Stimulated activated CD4-positive, alpha-beta T cell treated with anti-CD3 and anti-CD28 coated beads, Interleukin-2, amount 100 ng/mL, for 48 hours (primary cell): ENCODE data around the gene MAPKAP1.
A peak's percentile ranks its signal among the peaks of the same experiment; 100 is the strongest.

Experiments
- DNase-seq, 2 donors: peaks; one replicate each; pipeline ENCODE4 v3.0.0-alpha.2; 2020

The MAPKAP1 gene

DNA sequence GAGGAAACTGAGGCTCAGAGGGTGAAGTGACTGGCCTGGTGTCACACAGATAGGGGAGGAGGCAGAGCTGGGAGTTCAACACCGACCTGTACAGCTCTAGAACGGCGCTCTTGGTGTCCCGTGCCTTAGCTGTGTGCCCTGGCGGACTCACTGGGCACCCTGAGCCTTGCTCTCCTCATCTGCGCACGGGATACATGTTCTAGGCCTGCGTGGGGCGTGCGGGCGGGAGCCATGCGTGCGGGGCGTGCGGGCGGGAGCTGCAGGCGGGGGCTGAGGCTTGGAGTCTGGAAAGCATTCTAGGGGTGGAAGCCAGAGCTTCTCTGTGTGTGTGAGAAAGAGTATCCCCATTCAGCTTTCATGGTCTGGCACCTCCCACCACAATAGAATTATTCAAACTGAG lies 280.1 kb downstream of the MAPKAP1 start:
- no peak for DNase-seq

DNA sequence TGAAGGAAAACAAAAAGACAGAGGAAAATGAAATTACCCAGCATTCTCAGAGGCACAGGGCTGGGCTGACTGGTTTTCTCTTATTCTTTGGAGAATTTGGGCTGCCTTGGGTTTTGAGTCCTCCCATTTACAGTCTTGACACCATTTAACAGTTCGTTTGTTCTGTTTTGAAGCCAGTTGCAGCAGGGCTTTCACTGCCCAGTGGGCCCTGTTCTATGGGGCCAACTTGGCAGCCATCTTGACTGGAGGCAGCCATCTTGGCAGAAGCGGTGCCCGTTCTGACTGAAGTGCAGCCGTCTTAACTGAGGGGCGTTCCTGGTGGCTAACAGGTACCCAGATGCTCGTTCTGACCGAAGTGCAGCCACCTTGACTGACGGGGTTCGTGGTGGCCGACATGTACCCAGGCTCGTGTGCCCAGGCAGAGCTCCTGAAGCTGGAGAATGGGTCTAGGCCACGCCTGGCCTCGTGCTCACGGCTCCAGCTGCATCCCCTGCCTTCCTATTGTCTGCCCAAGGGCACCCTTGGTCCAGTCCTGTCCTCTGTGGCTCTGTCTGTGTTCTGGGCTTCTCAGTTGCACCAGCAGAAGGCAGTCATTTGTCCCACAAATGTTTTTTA lies 281.0 kb downstream of the MAPKAP1 start:
- no peak for DNase-seq

DNA sequence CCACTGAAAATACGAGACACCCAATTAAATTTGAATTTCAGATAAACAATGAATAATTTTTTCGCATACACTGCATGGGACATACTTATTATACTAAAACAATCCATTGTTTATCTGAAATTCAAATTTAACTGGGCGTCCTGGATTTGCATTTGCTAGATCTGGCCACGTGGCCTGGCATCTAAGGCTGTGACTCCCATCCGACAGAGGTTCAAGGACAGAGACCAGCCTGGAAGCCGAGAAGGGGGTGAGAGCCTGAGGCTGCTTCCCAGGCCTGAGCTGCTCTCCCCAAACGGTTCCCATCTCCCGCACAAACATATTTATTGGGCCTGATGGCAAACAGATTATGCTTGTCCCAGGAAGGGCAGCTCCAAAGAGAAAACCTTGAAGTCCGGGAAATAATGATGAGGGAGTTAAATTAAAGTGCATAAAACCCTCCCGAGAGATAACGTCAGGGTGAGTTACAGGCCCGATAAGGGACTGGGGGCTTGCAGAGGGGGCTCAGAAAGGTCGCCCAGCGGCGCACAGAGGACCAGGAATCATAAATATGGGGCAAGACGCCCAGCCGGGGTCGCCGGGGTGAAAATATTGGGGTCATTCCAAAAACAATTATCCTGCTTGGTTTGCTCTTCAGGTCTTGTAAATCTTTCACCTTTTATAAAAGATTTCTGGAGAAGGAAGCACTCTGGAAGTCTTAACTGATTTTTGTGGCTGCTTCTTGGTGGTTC lies 281.7 kb downstream of the MAPKAP1 start:
- DNase-seq, result no peak

DNA sequence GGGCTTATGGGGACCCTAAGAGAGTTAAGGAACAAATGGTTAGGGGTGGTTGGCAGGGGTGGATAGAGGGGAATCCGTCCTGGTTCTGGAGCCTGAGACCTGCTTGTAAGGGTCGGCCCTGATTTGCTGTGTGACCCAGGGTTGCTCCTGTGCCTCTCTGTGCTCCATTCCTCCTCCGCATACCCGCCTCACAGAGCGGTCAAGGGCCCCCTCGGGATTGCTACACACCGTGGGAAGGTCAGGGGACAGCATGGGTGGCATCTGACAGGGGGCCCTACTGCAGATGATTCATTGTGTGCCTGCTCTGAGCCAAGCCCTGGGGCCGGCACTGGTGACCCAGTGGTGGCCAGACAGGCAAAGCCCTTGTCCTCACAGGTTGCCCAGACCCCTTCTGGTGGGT lies 283.0 kb downstream of the MAPKAP1 start:
- no peak for DNase-seq

DNA sequence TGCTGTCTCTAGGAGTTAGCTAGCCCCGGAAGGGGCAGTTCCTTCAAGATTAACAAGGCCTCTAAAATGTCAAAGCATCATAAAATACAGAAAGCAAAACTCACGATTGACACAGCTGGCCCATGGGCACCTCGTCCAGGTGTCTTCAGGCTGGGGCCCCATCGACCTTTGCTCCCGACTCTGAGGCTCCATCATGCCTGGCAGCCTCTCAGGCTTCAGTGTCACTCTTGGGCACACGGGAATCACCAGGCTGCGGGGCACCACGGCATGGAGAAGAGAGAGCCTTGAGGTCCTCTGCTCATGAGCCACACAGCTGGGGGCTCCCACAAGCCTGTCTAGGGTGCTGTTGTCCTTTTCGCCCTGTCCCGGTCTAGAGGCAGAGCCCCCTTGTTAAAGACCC lies 284.2 kb downstream of the MAPKAP1 start:
- DNase-seq, result no peak

DNA sequence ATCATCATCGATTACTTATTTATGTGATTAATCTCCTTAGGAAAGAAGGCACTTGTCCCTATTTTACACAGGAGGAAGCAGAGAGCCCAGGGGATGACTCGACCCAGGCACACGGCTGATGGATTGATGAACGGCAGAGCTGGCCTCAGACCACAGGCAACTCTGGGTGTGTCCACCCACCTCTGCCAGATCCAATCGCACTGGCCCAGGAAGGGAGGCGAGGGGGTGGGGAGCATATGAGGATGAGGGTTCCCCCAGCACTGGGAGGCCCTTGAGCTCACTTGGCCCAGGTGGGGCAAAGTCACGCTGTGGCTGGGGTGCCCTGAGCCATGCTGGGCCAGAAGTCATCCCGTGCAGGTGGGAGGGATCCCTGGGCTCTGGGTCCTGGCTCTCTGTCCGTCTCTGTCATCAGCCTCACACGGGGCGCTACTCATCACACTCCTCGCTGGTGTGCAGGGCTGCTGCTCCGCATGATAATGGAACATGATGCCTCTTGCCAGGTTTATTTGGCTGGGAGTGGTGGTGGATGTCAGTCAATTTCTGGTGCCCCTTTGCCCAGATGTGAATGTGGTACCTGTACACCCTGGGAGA lies 285.3 kb downstream of the MAPKAP1 start:
- DNase-seq, result no peak

DNA sequence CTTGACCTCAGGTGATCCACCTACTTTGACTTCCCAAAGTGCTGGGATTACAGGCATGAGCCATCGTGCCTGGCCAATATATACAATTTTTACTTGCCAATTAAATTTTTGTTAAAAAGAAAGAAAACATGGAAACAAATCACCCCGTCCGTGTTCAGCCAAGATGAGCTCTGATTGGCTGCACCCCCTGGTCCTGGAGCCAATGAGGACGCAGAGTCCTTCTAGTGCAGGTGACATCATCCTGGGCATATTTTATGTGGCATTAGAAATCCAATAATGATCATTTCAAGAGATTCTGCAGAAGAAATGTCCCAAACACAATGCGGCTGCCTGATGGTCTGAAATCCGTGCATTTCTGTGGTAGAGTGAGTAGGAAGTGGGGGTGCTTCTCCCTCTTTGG lies 285.8 kb downstream of the MAPKAP1 start:
- no peak for DNase-seq

DNA sequence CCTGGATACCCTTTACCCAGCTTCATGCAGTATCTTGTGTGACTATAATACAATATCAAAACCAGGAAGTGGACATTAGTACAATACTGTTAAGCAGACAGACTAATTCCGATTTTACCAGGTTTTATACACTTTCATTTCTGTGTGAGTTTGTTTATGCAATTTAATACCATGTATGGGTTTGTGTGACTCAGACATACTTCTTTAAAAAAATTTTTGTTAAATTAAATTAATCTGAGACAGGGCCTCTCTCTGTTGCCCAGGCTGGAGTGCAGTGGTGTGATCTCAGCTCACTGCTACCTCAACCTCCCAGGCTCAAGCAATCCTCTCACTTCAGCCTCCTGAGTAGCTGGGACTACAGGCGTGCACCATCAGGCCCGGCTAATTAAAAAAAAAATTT lies 288.6 kb downstream of the MAPKAP1 start:
- DNase-seq, result no peak

DNA sequence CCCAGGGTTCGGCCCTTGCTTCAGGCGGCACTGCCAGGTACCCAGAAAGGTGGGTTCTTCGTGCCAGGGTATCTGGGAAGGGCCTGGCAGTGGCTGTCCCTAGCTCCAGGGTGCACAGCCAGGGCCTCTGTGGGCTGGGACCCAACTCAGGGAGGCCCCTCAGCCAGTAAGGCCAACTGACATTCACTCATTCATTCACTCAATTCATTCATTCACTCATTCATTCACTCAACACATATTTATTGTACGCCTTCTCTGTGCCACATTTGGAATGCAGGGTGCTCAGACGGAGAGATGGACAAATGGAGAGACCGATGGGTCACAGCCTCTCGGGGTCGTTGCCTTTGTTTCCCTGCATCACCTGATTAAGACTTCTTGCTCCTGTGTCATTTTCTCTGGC lies 290.5 kb downstream of the MAPKAP1 start:
- no peak for DNase-seq

DNA sequence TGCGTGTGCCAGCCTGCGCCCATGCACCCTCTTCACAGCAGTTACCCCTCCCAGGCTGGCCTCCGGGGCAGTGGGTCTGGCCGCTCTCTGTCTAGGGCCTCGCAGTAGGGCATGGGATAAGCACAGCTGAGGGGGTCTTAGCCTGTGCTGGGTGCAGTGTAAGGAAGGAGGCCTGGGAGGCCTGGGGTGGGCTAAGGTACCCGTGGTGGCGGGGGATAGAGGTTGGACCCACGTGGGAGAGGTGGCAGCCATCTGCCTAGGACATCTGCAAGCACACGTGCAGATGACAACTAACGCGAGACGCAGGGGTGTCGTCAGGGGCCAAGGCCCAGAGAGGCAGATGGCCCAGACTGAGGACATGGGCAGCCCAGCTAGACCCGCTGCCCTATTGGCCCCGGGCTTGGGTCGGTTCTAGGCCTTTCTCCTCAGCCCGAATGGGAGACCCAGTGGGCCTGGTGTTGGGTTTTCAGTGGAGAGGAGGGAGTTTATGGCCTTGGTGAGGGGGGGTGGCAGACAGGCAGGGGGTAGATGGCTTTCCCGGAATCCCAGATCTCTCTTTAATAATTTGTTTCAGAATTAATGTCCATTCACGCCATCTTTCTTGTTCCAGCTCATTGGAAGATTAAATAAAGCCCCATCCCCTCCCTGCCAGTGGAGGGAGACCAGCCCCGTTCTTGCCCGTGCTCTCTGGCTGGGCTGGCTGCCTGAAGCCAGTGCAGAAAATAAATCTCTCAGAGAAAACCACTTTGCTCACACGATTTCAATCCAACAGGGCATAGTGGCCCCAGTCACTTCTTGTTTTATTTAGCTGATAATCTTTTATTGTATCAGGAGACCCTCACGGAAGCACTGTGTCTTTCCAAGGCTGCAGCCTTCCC lies 291.2 kb downstream of the MAPKAP1 start:
- no peak for DNase-seq

DNA sequence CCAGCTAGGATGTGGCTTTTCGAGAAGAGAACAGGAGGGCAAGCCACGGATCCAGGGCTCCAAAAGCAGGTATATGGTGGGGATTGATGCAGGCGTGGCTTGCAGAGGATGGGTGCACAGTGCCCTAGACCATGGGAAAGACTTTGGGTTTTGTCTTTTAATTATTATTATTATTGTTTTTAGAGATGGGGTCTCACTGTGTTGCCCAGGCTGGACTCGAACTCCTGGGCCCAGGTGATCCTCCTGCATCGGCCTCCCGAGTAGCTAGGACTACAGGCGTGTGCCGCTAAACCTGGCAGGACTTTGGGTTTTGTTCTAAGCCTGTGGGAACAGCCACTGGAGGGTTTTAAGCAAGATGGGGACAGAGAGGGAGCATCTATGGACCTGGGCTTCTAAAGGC lies 293.4 kb downstream of the MAPKAP1 start:
- DNase-seq, result no peak

DNA sequence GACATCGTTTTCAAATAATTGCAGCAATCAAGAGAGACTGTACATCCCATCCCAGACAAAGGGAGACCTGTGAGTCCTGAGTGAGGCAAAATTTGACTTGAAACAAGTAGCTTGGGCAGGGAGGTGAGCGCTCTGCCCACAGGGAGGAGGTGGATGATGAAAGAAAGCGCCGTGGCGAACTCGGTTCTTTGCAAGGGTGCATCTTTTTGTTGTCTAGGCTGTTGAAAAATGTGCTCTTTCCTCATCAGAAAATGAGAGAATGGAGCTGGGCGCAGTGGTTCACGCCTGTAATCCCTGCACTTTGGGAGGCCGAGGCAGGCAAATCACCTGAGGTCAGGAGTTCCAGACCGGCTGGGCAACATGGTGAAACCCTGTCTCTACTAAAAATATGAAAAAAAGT lies 294.8 kb downstream of the MAPKAP1 start:
- no peak for DNase-seq

DNA sequence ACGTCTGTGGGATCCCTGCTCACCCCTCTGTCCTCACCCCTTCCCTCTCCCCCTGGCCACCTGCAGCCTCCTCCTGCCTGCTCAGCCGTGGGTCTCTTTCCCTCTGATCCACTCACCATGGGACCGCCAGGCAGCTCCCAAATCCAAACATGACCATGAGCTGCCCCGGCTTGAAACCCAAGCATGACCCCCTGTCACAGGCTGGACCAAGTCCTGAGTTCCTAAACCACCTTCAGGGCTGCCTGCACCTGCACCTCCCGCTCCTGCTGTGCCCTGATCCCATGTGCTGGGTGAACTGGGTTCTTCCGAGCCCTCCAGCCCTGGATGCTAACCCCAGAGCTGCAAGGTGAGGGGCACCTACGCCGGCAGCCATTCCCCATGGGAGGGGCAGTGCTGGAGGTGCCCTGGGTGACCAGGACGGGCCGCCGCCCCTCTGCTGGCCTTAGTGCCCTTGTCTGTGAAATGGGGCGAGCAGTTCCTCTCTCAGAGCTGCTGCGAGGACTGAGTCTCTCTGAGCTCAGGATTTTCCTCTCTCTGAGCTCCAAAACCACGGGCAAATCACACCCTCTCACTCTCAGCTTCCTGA lies 295.7 kb downstream of the MAPKAP1 start:
- no peak for DNase-seq

DNA sequence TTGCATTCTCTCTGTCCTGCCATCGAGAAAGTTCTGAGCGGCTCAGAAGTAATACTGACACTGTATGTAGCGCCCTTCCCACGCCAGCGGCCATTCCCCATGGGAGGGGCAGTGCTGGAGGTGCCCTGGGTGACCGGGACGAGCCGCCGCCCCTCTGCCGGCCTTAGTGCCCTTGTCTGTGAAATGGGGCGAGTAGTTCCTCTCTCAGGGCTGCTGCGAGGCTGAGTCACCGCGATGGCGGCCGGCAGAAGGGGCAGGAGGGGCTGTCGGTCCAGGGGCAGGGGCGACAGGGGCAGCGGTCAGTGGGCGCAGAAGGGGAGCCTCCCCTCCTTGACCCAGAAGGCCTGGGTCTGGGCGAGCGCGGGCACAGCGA lies 296.5 kb downstream of the MAPKAP1 start:
- DNase-seq, result no peak

DNA sequence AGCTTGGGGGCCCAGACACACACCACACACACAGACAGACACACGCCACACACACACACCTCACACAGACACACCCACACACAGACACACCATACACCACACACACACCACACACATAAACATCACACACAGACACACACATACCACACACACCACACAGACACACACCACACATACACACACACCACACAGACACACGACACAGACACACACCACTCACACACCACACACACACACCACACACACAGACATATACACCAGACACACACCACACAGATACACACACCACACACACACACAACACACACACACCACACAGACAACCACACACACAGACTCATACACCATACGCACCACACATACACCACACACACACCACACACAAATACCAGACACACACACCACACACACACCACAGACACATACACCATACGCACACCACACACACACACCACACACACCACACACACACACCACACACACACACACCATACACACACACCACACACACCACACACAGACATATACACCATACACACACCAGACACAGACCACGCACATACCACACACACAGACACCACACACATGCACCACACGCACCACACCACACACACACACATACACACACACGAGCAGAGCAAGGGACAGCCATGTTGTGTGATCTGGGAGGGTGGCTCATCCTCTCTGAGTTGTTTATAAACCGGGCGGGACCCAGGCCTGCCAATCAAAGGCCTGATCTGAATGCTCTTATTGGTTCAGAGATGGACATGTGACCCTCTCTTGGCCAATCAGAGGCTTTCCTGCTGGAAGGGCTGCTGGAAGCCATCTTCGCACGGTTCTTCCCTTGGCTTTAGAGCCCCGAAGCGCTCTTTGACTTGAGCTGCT lies 297.1 kb downstream of the MAPKAP1 start:
- DNase-seq, result peak in 1 of 2 donors; percentile 43

DNA sequence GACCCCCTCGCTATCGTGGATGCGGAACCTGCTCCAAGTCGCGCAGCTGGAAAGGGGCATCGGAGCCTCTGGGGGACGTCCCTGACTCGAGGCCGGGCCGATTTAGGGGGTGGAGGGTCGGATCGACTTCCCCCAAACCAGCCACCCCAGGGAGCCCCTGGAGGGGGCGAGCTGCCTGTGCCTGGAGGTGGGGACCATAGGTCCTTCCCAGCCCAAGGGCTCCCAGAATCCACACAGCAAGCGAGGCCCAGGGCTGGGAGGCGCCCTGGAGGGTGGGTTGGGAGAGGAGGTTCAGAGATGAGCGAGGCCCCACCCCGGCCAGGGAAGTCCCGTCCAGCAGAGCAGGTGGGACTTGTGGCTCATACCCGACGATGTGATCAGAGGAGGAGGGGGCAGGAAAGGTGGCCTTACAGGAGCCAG lies 297.8 kb downstream of the MAPKAP1 start:
- DNase-seq, result no peak

DNA sequence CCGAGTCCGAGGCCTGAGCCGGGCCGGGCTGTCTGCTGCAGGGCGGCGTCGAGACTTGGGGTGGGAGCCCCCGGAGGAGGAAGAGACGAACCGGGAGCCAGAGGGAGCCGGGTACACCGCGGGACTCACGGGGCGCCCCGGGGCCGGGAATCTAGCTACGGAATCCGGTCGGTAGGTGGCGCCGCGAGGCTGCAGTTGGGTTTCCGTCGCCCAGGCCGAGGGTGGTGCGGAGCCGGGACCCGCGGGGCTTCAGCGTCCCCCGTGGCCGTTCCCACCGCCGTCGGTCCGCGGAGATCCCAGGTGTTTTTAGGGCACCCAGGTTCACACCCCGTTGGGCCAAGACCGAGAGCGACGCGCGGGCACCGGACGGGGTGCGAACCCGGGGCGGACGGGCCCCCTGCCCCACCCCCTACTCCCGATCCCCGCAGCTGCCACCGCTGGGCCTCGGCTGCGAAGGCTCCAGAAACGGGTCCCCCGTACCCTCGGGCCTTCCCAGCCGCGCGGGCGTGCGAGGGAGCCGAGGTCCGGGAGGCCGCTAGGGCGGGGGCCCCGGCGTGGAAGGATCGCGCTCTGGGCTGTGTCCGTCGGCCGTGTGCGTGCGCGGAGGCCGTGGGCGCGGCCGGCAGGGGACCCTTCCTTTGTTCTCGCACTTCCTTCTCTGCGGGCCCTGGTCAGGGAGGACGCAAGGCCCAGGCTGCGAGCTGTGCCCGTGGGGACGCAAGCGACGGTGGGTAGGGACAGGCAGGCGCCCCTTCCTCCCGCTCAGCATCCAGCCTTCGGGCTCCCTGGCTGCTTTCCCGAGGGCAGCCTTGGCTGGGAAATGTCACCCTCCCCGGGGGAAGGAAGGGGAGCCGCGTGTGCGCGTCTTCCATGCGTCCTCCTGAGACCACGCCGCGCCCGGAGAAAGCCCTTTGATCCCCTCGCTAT lies 298.8 kb downstream of the MAPKAP1 start:
- DNase-seq, result peak; percentile 81 to 82

DNA sequence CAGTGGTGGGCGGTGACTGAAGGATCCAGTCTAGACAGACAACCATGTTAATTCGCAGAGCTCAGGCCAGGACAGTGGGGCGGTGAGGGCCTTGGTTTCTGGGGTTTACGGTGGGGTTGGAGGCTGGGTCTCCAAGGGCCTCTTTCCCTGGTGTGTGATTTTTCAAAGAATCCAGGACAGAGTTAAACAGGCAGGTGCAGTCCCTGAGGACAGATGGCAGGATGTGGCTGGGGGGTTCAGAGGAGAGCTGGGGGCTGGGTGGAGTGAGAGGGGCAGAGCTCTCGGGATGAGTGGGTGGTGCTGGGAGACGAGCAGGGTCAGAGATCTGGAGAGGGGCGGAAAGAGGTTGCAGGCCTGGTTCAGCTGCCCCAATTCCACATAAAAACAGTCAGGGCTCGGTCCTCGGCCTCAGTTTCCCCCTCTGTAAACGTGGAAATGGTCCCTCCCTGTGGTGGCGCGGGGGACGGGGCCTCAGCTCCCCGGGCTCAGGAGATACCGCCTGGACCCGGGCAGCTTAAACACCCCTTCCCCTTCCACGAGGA lies 299.5 kb downstream of the MAPKAP1 start:
- no peak for DNase-seq

DNA sequence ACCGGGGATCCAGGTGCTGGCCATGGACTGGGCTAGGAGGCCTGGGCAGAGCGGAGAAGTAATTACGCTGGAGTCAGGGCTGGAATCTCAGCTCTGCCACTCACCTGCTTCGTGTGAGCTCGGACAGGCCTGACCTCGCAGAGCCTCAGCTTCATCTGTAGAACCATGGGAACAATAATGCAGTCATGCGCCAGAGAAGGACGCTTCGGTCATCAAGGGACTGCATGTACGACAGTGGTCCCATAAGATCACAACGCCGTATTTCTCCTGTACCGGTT lies 300.3 kb downstream of the MAPKAP1 start:
- no peak for DNase-seq

DNA sequence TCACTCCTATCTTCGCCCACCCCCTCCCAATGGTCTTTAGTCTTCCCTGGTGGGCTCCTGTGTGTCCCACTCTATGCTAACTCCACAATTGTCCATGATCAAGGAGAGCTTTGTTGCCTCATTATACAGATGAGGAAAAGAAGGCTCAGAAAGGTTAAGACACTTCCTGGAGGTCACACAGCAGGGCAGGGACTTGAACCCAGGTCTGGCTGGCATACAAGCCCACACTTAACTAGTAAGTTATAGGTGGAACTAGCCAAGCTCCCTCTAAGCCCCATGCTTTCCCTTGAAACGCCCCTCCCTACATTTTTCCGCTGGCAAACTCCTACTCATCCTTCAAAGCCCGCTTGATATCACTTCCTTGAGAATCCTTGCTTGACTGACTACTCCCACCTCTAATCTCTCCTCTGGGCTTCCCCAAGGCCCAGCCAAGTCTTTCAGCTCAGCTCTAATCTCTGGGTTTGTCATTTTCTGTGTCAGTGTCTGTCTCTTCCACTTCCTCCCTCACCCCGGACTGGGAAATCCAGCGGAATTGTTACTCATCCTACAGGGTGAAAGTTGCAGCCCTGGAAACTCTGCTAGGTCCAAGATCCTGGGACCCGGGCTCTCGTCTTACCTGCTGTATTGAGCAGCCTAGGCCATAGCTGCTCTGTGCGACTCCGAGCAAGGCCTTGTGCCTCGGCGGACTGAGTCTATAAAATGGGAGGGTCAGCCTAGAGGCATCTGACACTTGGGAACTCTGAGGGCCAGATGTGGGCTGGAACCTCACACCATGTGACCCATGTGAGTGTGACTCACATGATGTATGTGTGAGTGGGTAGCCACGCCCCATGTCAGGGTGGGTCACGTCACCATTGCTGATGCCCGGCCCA lies 300.8 kb downstream of the MAPKAP1 start:
- DNase-seq, result no peak
